Natural killer cell (primary cell): ENCODE results near the gene PANX3. TPM values are rescaled to one million over a fixed set of nuclear protein-coding genes. Genes with fewer than 3 reads are reported as not detected.

Experiments used
- ATAC-seq, 3 donors: fragments of 150-1000 bp in 2 of 3; fragments of 200-7000 bp in 1 of 3; cut with Tn5 transposase; 1 replicate in 1 of 3; 2 replicates in 2 of 3; pipeline ENCODE4 v1.10.0; 2021; ENCODE audit warnings: mild to moderate bottlenecking in 2 of 3, moderate library complexity in 2 of 3
- DNase-seq, 2 donors: peaks; one replicate each; pipeline versions ENCODE4 v3.0.0 to v3.0.0-alpha.2; 2013 to 2021; ENCODE audit warnings: mixed read lengths in 1 of 2
- H3K27ac ChIP-seq: one replicate; pipeline ENCODE4 v1.5.1; 2013; ENCODE audit warnings: mild to moderate bottlenecking, low read length
- H3K27me3 ChIP-seq: one replicate; pipeline ENCODE4 v1.6.1; 2013; ENCODE audit warnings: low read length; ENCODE audit not compliant: control insufficient read depth, insufficient read depth
- H3K36me3 ChIP-seq: one replicate; pipeline ENCODE4 v1.6.1; 2013; ENCODE audit warnings: low read length; ENCODE audit not compliant: control insufficient read depth, insufficient read depth
- H3K4me1 ChIP-seq: one replicate; pipeline ENCODE4 v1.6.1; 2013; ENCODE audit warnings: low read length; ENCODE audit not compliant: control insufficient read depth, insufficient read depth
- H3K4me3 ChIP-seq: one replicate; pipeline ENCODE4 v1.5.1; 2013; ENCODE audit warnings: low read length
- H3K9me3 ChIP-seq: one replicate; pipeline ENCODE4 v1.6.1; 2013; ENCODE audit warnings: low read length; ENCODE audit not compliant: control insufficient read depth, insufficient read depth
- H3K27ac Mint-ChIP-seq, 2 donors: one replicate each; pipeline ENCODE4 v1.8.0; 2022; ENCODE audit warnings: mild to moderate bottlenecking in 2 of 2, mixed read lengths in 2 of 2, moderate library complexity in 1 of 2
- H3K27me3 Mint-ChIP-seq, 2 donors: one replicate each; pipeline ENCODE4 v1.8.0; 2022; ENCODE audit warnings: low read depth in 2 of 2, mixed read lengths in 2 of 2
- H3K36me3 Mint-ChIP-seq: one replicate; pipeline ENCODE4 v1.8.0; 2022; ENCODE audit warnings: mixed read lengths
- H3K4me1 Mint-ChIP-seq, 2 donors: one replicate each; pipeline ENCODE4 v1.8.0; 2022; ENCODE audit warnings: mixed read lengths in 2 of 2
- H3K4me3 Mint-ChIP-seq: one replicate; pipeline ENCODE4 v1.8.0; 2022; ENCODE audit warnings: mild to moderate bottlenecking, moderate library complexity, mixed read lengths
- H3K9me3 Mint-ChIP-seq, 2 donors: one replicate each; pipeline ENCODE4 v1.8.0; 2022; ENCODE audit warnings: mixed read lengths in 2 of 2
- CTCF ChIP-seq: fragments of 200-600 bp; IDR thresholded peaks from one replicate; pipeline ENCODE4 v1.8.0; 2022; ENCODE audit warnings: antibody characterized with exemption
- WGBS: methylation state at CpG from one replicate; pipeline ENCODE4 v1.1.7; 2013; ENCODE audit warnings: missing lambda C conversion rate; ENCODE audit not compliant: insufficient coverage; 5-methylcytosine and 5-hydroxymethylcytosine counted together
- intact Hi-C: fragments of 100-400 bp; cut with micrococcal nuclease; formaldehyde crosslinking; loops from one replicate; pipeline ENCODE4 v1.14.2; 2022
- total RNA-seq, 4 donors: library from RNA; stranded (reverse); fragments of 120-200 nt in 1 of 4; gene quantifications; one replicate each; pipeline versions ENCODE4 v1.2.3 to v1.2.4, GENCODE V29; 2013 to 2022

The PANX3 gene
- total RNA-seq, 3 donors from 2014 or later (not counting 1 experiment from before 2014, with no cell fraction given): not detected

- H3K27me3 ChIP-seq: no peaks in the 10 kb centered on the region
- H3K9me3 ChIP-seq: no peaks in the 10 kb centered on the region
- no peak overlapping the region for H3K4me3 ChIP-seq
- no peaks in the 10 kb centered on the region for H3K4me1 Mint-ChIP-seq
- no peak for DNase-seq
- H3K27ac Mint-ChIP-seq: no peak overlapping the region
- no peak for ATAC-seq
- no peaks in the 10 kb centered on the region for H3K36me3 ChIP-seq
- WGBS: 95% methylated on average over 1 of the region's 1 CpG
- H3K27me3 Mint-ChIP-seq: peaks cover 0 to 7% of the 10 kb centered on the region in 2 donors
- H3K4me1 ChIP-seq: no peaks in the 10 kb centered on the region
- no peaks in the 10 kb centered on the region for H3K36me3 Mint-ChIP-seq
- H3K9me3 Mint-ChIP-seq: no peaks in the 10 kb centered on the region
- intact Hi-C loops: no loop called here
- no peak overlapping the region for H3K27ac ChIP-seq
- no peak overlapping the region for H3K4me3 Mint-ChIP-seq
- no peak for TF ChIP-seq CTCF
These were observed 47.8 kb downstream of the PANX3 start for GRCh38 chr11:124658986-124659385.

- Mint-ChIP-seq H3K4me3 (no peak overlapping the region), H3K27me3 (peaks cover 0 to 7% of the 10 kb centered on the region in 2 donors), H3K36me3 (no peaks in the 10 kb centered on the region), H3K9me3 (no peaks in the 10 kb centered on the region), H3K27ac (no peak overlapping the region), H3K4me1 (no peaks in the 10 kb centered on the region)
- Histone ChIP-seq H3K27ac (no peak overlapping the region), H3K27me3 (no peaks in the 10 kb centered on the region), H3K4me1 (no peaks in the 10 kb centered on the region), H3K4me3 (no peak overlapping the region), H3K36me3 (no peaks in the 10 kb centered on the region), H3K9me3 (no peaks in the 10 kb centered on the region)
- ATAC-seq: no peak
- DNase-seq: no peak
- no peak for TF ChIP-seq CTCF
- intact Hi-C loops: no loop called here
These were observed 50.3 kb downstream of the PANX3 start for GRCh38 chr11:124661553-124661952.

- no peak overlapping the region for H3K27ac ChIP-seq
- no peaks in the 10 kb centered on the region for H3K36me3 Mint-ChIP-seq
- H3K27me3 ChIP-seq: no peaks in the 10 kb centered on the region
- intact Hi-C loops: no loop called here
- H3K4me3 ChIP-seq: no peak overlapping the region
- no peaks in the 10 kb centered on the region for H3K4me1 ChIP-seq
- H3K4me3 Mint-ChIP-seq: no peak overlapping the region
- no peaks in the 10 kb centered on the region for H3K9me3 ChIP-seq
- no peaks in the 10 kb centered on the region for H3K36me3 ChIP-seq
- DNase-seq (no peak), ATAC-seq (no peak)
- no peak overlapping the region for H3K27ac Mint-ChIP-seq
- no peaks in the 10 kb centered on the region for H3K4me1 Mint-ChIP-seq
- no peaks in the 10 kb centered on the region for H3K9me3 Mint-ChIP-seq
- peaks cover 0 to 7% of the 10 kb centered on the region in 2 donors for H3K27me3 Mint-ChIP-seq
- WGBS: 92% methylated on average over 4 of the region's 4 CpGs
- TF ChIP-seq CTCF: no peak
These were observed 50.9 kb downstream of the PANX3 start for GRCh38 chr11:124662106-124662505.

- no peak overlapping the region for H3K4me3 Mint-ChIP-seq
- ATAC-seq (no peak), DNase-seq (no peak)
- no peak for TF ChIP-seq CTCF
- H3K27ac ChIP-seq: no peak overlapping the region
- H3K4me3 ChIP-seq: no peak overlapping the region
- H3K27ac Mint-ChIP-seq: no peak overlapping the region
- H3K36me3 ChIP-seq: no peaks in the 10 kb centered on the region
- H3K9me3 ChIP-seq: no peaks in the 10 kb centered on the region
- no peaks in the 10 kb centered on the region for H3K27me3 ChIP-seq
- no peaks in the 10 kb centered on the region for H3K4me1 ChIP-seq
- intact Hi-C loops: no loop called here
- H3K4me1 Mint-ChIP-seq: no peaks in the 10 kb centered on the region
- no peaks in the 10 kb centered on the region for H3K36me3 Mint-ChIP-seq
- H3K9me3 Mint-ChIP-seq: no peaks in the 10 kb centered on the region
- peaks cover 0 to 7% of the 10 kb centered on the region in 2 donors for H3K27me3 Mint-ChIP-seq
- 93% methylated on average over 2 of the region's 2 CpGs for WGBS
These were observed 52.6 kb downstream of the PANX3 start for GRCh38 chr11:124663861-124664260.
